ENCODE measurements around the gene AKAP3. TPM values are rescaled to one million over a fixed set of nuclear protein-coding genes. Genes with fewer than 3 reads are reported as not detected.

AKAP3 gene
- total and polyA plus RNA-seq, 10 of the 15 experiments (the other 5 are each of a cell fraction or from before 2014, with no cell fraction given): 0.40 to 2.4 (median 1.3) TPM

- DNase-seq (ENCODE audit: low read depth, low spot score) (no peak), FAIRE-seq (no peak), ATAC-seq (no peak)
- no peak overlapping the region for H3K4me2 ChIP-seq (ENCODE audit: control insufficient read depth, insufficient read depth)
- no TSS peak for BruUV-seq (replicated peaks)
- TF ChIP-seq, protein P1, sequence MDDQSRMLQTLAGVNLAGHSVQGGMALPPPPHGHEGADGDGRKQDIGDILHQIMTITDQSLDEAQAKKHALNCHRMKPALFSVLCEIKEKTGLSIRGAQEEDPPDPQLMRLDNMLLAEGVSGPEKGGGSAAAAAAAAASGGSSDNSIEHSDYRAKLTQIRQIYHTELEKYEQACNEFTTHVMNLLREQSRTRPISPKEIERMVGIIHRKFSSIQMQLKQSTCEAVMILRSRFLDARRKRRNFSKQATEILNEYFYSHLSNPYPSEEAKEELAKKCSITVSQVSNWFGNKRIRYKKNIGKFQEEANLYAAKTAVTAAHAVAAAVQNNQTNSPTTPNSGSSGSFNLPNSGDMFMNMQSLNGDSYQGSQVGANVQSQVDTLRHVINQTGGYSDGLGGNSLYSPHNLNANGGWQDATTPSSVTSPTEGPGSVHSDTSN (IDR thresholded peaks at IDR 0.05; ENCODE audit: insufficient replicate concordance, low read depth, low read length): no peak
- TF ChIP-seq STAT1 (conservative IDR thresholded peaks at IDR 0.05) (no peak), IRF3 (IDR thresholded peaks at IDR 0.05) (no peak), SUZ12 (IDR thresholded peaks at IDR 0.05; ENCODE audit: unreplicated experiment) (no peak), FOXM1 (IDR thresholded peaks at IDR 0.05; ENCODE audit: low read depth, low read length) (no peak), EP300 (IDR thresholded peaks at IDR 0.05; ENCODE audit: borderline replicate concordance in 1 of 2, control insufficient read depth in 1 of 2, low read depth in 2 of 2, low read length in 2 of 2) (no peak), E4F1 (IDR thresholded peaks at IDR 0.05; ENCODE audit: borderline replicate concordance, partially characterized antibody) (no peak)
- TF ChIP-seq, protein P2, sequence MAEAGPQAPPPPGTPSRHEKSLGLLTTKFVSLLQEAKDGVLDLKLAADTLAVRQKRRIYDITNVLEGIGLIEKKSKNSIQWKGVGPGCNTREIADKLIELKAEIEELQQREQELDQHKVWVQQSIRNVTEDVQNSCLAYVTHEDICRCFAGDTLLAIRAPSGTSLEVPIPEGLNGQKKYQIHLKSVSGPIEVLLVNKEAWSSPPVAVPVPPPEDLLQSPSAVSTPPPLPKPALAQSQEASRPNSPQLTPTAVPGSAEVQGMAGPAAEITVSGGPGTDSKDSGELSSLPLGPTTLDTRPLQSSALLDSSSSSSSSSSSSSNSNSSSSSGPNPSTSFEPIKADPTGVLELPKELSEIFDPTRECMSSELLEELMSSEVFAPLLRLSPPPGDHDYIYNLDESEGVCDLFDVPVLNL (IDR thresholded peaks at IDR 0.05; ENCODE audit: low read depth, low read length): no peak
- intact Hi-C loops (cut with micrococcal nuclease; ENCODE audit: unreplicated experiment) (no loop called here), in situ Hi-C loops (cut with MboI) (no loop called here)
- peaks cover 2 to 32% of the 10 kb centered on the region in 2 experiments; a peak in 3 of 4 replicates for H3K36me3 ChIP-seq (ENCODE audit: control insufficient read depth in 2 of 2, insufficient read depth in 2 of 2, low read length in 1 of 2)
- CTCF ChIA-PET: no interaction called here
- no peaks in the 10 kb centered on the region for H4K20me1 ChIP-seq (ENCODE audit: control insufficient read depth, insufficient read depth)
- POLR2A ChIA-PET: no interaction called here
- no peak overlapping the region for H3K9ac ChIP-seq (ENCODE audit: control insufficient read depth, insufficient read depth, low read length)
- no peaks in the 10 kb centered on the region for H3K27me3 ChIP-seq (replicated peaks in 1 of 2; ENCODE audit: control insufficient read depth in 2 of 2, insufficient read depth in 2 of 2, low read length in 1 of 2)
- 0 out of 2 replicates have a peak, but pooled peaks cover 3% of the 10 kb centered on the region for H3K4me1 ChIP-seq (ENCODE audit: control insufficient read depth, insufficient read depth, low read length)
- H3K4me3 ChIP-seq: no peak overlapping the region
- H2AFZ ChIP-seq (ENCODE audit: control insufficient read depth, low read depth, low read length): no peak overlapping the region
- RAD21 ChIA-PET (ENCODE audit: unreplicated experiment): interaction anchor here (1.2 kb wide), 1 partner anchor 180 kb away, joined by 3 read pairs; no protein-coding TSS in a partner anchor
- H3K9me3 ChIP-seq (replicated peaks; ENCODE audit: control insufficient read depth, insufficient read depth, low read length): no peaks in the 10 kb centered on the region
- H3K27ac ChIP-seq (ENCODE audit: control insufficient read depth, insufficient read depth): no peak overlapping the region
- H3K79me2 ChIP-seq (ENCODE audit: control insufficient read depth, insufficient read depth, low read length): peaks cover 47% of the 10 kb centered on the region
- SMC1A ChIA-PET (ENCODE audit: uncharacterized antibody, unreplicated experiment): no interaction called here
Observed at GRCh38 chr12:4653257-4653656, 4.4 kb upstream of the AKAP3 start.
